K562 (cell line): ENCODE results near the gene SMU1. TPM values are rescaled to one million over a fixed set of nuclear protein-coding genes. Genes with fewer than 3 reads are reported as not detected.

Source experiments
- ATAC-seq: fragments of 200-7000 bp; cut with Tn5 transposase; 3 replicates; pipeline ENCODE4 v1.9.1; 2020; ENCODE audit warnings: moderate library complexity
- BruUV-seq: library from RNA; stranded (reverse); fragments of 400-500 nt; replicated peaks from 2 replicates; lab custom pipeline; 2021; lab: Mats Ljungman, UMichigan
- CTCF ChIA-PET: fragments of 300-600 bp; formaldehyde crosslinking; extraction: SDS; loops from one replicate; lab custom pipeline; 2021; ENCODE audit warnings: low intra/inter-chr PET ratio; lab: Yijun Ruan, JAX
- POLR2A ChIA-PET: fragments of 300-600, 350-650 bp; sonication (Branson Sonifier 250); formaldehyde crosslinking; extraction: SDS; loops from one replicate; lab custom pipeline; 2021; ENCODE audit warnings: antibody characterized with exemption, inconsistent platforms; lab: Yijun Ruan, JAX
- DNase-seq, 4 experiments: peaks; one replicate each; pipeline versions ENCODE4 v3.0.0 to v3.0.0-alpha.2; 2011 to 2018; ENCODE audit warnings: low spot score in 3 of 4, mixed read lengths in 3 of 4; ENCODE audit errors: extremely low read depth in 1 of 4
- FAIRE-seq: peaks from 2 replicates; lab custom pipeline; 2011; peaks lifted over from hg19 to GRCh38; lab: Jason Lieb, UNC
- H2AFZ ChIP-seq: 2 replicates; pipeline ENCODE4 v1.6.0; 2011; ENCODE audit warnings: low read depth, low read length, control low read depth, inconsistent platforms
- H3K27ac ChIP-seq: fragments of 200-600 bp; 3 replicates; pipeline ENCODE4 v1.8.0; 2011; ENCODE audit warnings: low read depth, mild to moderate bottlenecking, control low read depth, inconsistent platforms, low read length, moderate library complexity, mixed read lengths; ENCODE audit errors: extremely low read depth
- H3K27me3 ChIP-seq, 2 experiments: fragments of 300-600 bp in 1 of 2; 2 replicates in 1 of 2; 3 replicates in 1 of 2; pipeline versions ENCODE4 v1.6.0 to v1.8.0; 2011; ENCODE audit warnings: inconsistent platforms in 2 of 2, low read length in 2 of 2, mild to moderate bottlenecking in 1 of 2, mixed read lengths in 1 of 2, moderate library complexity in 1 of 2; ENCODE audit not compliant: control insufficient read depth in 2 of 2, insufficient read depth in 2 of 2
- H3K36me3 ChIP-seq: fragments of 300-600 bp; 3 replicates; pipeline ENCODE4 v1.8.0; 2011; ENCODE audit warnings: mild to moderate bottlenecking, low read length, inconsistent platforms; ENCODE audit not compliant: control insufficient read depth, insufficient read depth
- H3K4me1 ChIP-seq, 2 experiments: fragments of 200-600 bp in 1 of 2; replicated peaks in 1 of 2; 2 replicates in 1 of 2; 3 replicates in 1 of 2; pipeline versions ENCODE4 v1.5.1 to v1.8.0; 2011; ENCODE audit warnings: inconsistent platforms in 2 of 2, low read length in 2 of 2, mild to moderate bottlenecking in 1 of 2, mixed read lengths in 1 of 2, moderate library complexity in 1 of 2; ENCODE audit not compliant: control insufficient read depth in 2 of 2, insufficient read depth in 2 of 2
- H3K4me2 ChIP-seq: 2 replicates; pipeline ENCODE4 v1.6.1; 2011; ENCODE audit warnings: low read length, control low read depth, inconsistent platforms, mixed read lengths; ENCODE audit not compliant: insufficient read depth
- H3K4me3 ChIP-seq: fragments of 200-600 bp; sonication (generic), shearing (Covaris generic); 2 replicates; pipeline ENCODE4 v1.5.1; 2016; ENCODE audit warnings: control low read depth, inconsistent platforms
- H3K79me2 ChIP-seq: fragments of 200-600 bp; 3 replicates; pipeline ENCODE4 v1.8.0; 2011; ENCODE audit warnings: low read length, inconsistent platforms; ENCODE audit not compliant: control insufficient read depth, insufficient read depth
- H3K9ac ChIP-seq, 2 experiments: 2 replicates each; pipeline versions ENCODE4 v1.6.0 to v1.6.1; 2011; ENCODE audit warnings: low read depth in 2 of 2, low read length in 2 of 2, control low read depth in 1 of 2, inconsistent platforms in 1 of 2, mild to moderate bottlenecking in 1 of 2, mixed read lengths in 1 of 2; ENCODE audit not compliant: insufficient read depth in 1 of 2
- H3K9me1 ChIP-seq: one replicate; pipeline ENCODE4 v1.6.0; 2011; ENCODE audit warnings: inconsistent platforms, mild to moderate bottlenecking, low read length, moderate library complexity; ENCODE audit not compliant: control insufficient read depth, insufficient read depth
- H3K9me3 ChIP-seq: replicated peaks from 2 replicates; pipeline ENCODE4 v1.5.1; 2011; ENCODE audit warnings: low read depth, low read length, inconsistent platforms; ENCODE audit not compliant: control insufficient read depth, insufficient read depth
- H4K20me1 ChIP-seq: replicated peaks from 2 replicates; pipeline ENCODE4 v1.6.1; 2011; ENCODE audit warnings: low read length, inconsistent platforms, mixed read lengths; ENCODE audit not compliant: control insufficient read depth, insufficient read depth
- ATF4 ChIP-seq: fragments of 450-650 bp; formaldehyde crosslinking; IDR thresholded peaks from 2 replicates; pipeline ENCODE4 v1.4.0; 2022; ENCODE audit warnings: mild to moderate bottlenecking, moderate library complexity
- FOXP4 ChIP-seq: sonication (generic); formaldehyde crosslinking; IDR thresholded peaks from 2 replicates; pipeline ENCODE4 v1.8.0; 2022; ENCODE audit warnings: mild to moderate bottlenecking, missing genetic modification reagents, borderline replicate concordance
- HINFP ChIP-seq: fragments of 450-650 bp; conservative IDR thresholded peaks from 2 replicates; pipeline ENCODE4 v1.6.1; 2016; ENCODE audit warnings: missing genetic modification characterization, low read depth, mild to moderate bottlenecking, control low read depth, missing compliant biosample characterization
- MCM3 ChIP-seq: fragments of 450-650 bp; IDR thresholded peaks from 2 replicates; pipeline ENCODE4 v1.6.1; 2016
- MECOM ChIP-seq: fragments of 250-450 bp; sonication (Bioruptor Pico); IDR thresholded peaks from 2 replicates; pipeline ENCODE4 v1.8.0; 2022; ENCODE audit warnings: inconsistent platforms
- NCOA6 ChIP-seq: fragments of 450-650 bp; IDR thresholded peaks from 2 replicates; pipeline ENCODE4 v1.6.1; 2017; ENCODE audit warnings: mild to moderate bottlenecking
- ZNF280A ChIP-seq: fragments of 450-650 bp; IDR thresholded peaks from 2 replicates; pipeline ENCODE4 v1.6.1; 2018; ENCODE audit warnings: mild to moderate bottlenecking, low read depth; ENCODE audit not compliant: partially characterized antibody
- ZNF324 ChIP-seq: fragments of 250-450 bp; sonication (Bioruptor Pico); IDR thresholded peaks from 2 replicates; pipeline ENCODE4 v1.4.0; 2020; ENCODE audit warnings: mild to moderate bottlenecking
- ZNF655 ChIP-seq: fragments of 250-450 bp; sonication (Bioruptor Pico); IDR thresholded peaks from 2 replicates; pipeline ENCODE4 v1.5.0; 2021
- ZNF717 ChIP-seq: fragments of 250-450 bp; sonication (Bioruptor Pico); IDR thresholded peaks from 2 replicates; pipeline ENCODE4 v1.5.0; 2021
- ZNF780A ChIP-seq: fragments of 250-450 bp; sonication (Bioruptor Pico); IDR thresholded peaks from 2 replicates; pipeline ENCODE4 v1.5.0; 2021; ENCODE audit warnings: mild to moderate bottlenecking
- WGBS: fragments of 100-300 bp; shearing (Covaris generic); methylation state at CpG from one replicate; pipeline ENCODE4 v1.1.6; 2016; ENCODE audit warnings: low coverage, mixed read lengths; ENCODE audit not compliant: insufficient coverage; ENCODE audit errors: missing lambda C conversion rate; 5-methylcytosine and 5-hydroxymethylcytosine counted together
- in situ Hi-C: fragments of 300-500 bp; cut with MboI; formaldehyde crosslinking; loops from 4 replicates; pipeline ENCODE4 v1.15.0; 2018; ENCODE audit warnings: inconsistent platforms, mixed read lengths
- intact Hi-C: fragments of 100-400 bp; cut with micrococcal nuclease; formaldehyde crosslinking; loops from 2 replicates; pipeline ENCODE4 v1.14.2; 2022
- polyA plus RNA-seq, 8 experiments: library from polyadenylated mRNA; depleted of rRNA in 4 of 8; stranded (reverse) in 5 of 8; unstranded in 3 of 8; fragments of >200 nt; fragmentation: Nextera tagmentation in 2 of 8; fragmentation: Illumina TruSeq in 1 of 8; extraction: Ambion mirVana in 2 of 8; extraction: Trizol in 1 of 8; gene quantifications; 2 replicates each; pipeline versions ENCODE4 v1.2.1 to v1.2.3, GENCODE V29; 2011 to 2014; ENCODE audit warnings: inconsistent platforms in 1 of 8, missing spikeins in 1 of 8
- total RNA-seq, 7 experiments: library from RNA; depleted of rRNA in 6 of 7; stranded (reverse); fragments of >200 nt in 6 of 7; fragmentation: Illumina TruSeq in 2 of 7; extraction: Trizol in 2 of 7; gene quantifications; 2 replicates each; pipeline versions ENCODE4 v1.2.1 to v1.2.3, GENCODE V29; 2011 to 2021; ENCODE audit warnings: low replicate concordance in 1 of 7
- TF ChIP-seq, protein P1 (sequence below): IDR thresholded peaks from 2 replicates; pipeline ENCODE4 v1.6.1; 2011; ENCODE audit not compliant: insufficient read length; ENCODE audit errors: extremely low read depth
- TF ChIP-seq, protein P2 (sequence below): fragments of 450-650 bp; conservative IDR thresholded peaks from 2 replicates; pipeline ENCODE4 v1.6.1; 2016; ENCODE audit warnings: missing genetic modification characterization, low read depth, mild to moderate bottlenecking, missing compliant biosample characterization, moderate library complexity

The SMU1 gene
- total and polyA plus RNA-seq, 9 of the 15 experiments (the other 6 are each of a cell fraction or from before 2014, with no cell fraction given) = 13.2 to 33.4 (median 20.7) TPM

- H3K79me2 ChIP-seq = peaks cover 8% of the 10 kb centered on the region; the same call in 1 of the 3 replicates
- intact Hi-C loops = no loop called here
- FAIRE-seq (no peak), DNase-seq (no peak), ATAC-seq (no peak)
- H4K20me1 ChIP-seq = no peaks in the 10 kb centered on the region
- WGBS = 83% methylated on average over 3 of the region's 4 CpGs
- no peaks in the 10 kb centered on the region for H3K27me3 ChIP-seq
- POLR2A ChIA-PET = interaction anchor here (1.0 to 1.5 kb wide), 3 partner anchors 9 to 18 kb away, joined by 3 to 7 read pairs (median 6); partner anchors contain the start of gene DNAJA1
- no peak overlapping the region for H3K9ac ChIP-seq
- no TSS peak for BruUV-seq
- H2AFZ ChIP-seq = no peak overlapping the region
- H3K4me1 ChIP-seq = peaks cover 0 to 4% of the 10 kb centered on the region in 2 experiments; a peak in 2 of 5 replicates
- no peaks in the 10 kb centered on the region for H3K9me3 ChIP-seq
- no peaks in the 10 kb centered on the region for H3K9me1 ChIP-seq
- H3K27ac ChIP-seq = no peak overlapping the region
- H3K36me3 ChIP-seq = peaks cover 9% of the 10 kb centered on the region; the same call in 1 of the 3 replicates
- no peak overlapping the region for H3K4me2 ChIP-seq
- CTCF ChIA-PET = no interaction called here
- in situ Hi-C loops = no loop called here
- H3K4me3 ChIP-seq = no peak overlapping the region
- no peak for TF ChIP-seq NCOA6
- no peak for TF ChIP-seq ATF4 (CRISPR knock-in tag)
- TF ChIP-seq ZNF324 (CRISPR knock-in tag) = no peak
- TF ChIP-seq MECOM = no peak
- no peak for TF ChIP-seq HINFP (tag)
- TF ChIP-seq ZNF655 (CRISPR knock-in tag) = no peak
- TF ChIP-seq ZNF280A = no peak
- no peak for TF ChIP-seq FOXP4 (CRISPR knock-in tag)
- TF ChIP-seq, protein P1, sequence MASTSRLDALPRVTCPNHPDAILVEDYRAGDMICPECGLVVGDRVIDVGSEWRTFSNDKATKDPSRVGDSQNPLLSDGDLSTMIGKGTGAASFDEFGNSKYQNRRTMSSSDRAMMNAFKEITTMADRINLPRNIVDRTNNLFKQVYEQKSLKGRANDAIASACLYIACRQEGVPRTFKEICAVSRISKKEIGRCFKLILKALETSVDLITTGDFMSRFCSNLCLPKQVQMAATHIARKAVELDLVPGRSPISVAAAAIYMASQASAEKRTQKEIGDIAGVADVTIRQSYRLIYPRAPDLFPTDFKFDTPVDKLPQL = no peak
- TF ChIP-seq ZNF717 (CRISPR knock-in tag) = no peak
- TF ChIP-seq MCM3 = no peak
- no peak for TF ChIP-seq ZNF780A
- TF ChIP-seq, protein P2, sequence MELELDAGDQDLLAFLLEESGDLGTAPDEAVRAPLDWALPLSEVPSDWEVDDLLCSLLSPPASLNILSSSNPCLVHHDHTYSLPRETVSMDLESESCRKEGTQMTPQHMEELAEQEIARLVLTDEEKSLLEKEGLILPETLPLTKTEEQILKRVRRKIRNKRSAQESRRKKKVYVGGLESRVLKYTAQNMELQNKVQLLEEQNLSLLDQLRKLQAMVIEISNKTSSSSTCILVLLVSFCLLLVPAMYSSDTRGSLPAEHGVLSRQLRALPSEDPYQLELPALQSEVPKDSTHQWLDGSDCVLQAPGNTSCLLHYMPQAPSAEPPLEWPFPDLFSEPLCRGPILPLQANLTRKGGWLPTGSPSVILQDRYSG (tag) = no peak
Measured at GRCh38 chr9:33007755-33008154, 68.7 kb downstream of the SMU1 start.
